Hypothalamus (tissue), 51 donors: ENCODE data around the gene FER.
"Not testable (repeated sequence)": the region's sequence is repeated elsewhere in the genome, so short reads cannot be mapped to it uniquely, and the experiment has no call there.

ENCODE experiments used
- DNase-seq, 51 donors: peaks; one replicate each; lab custom pipeline; 2025; lab: John Stamatoyannopoulos, UW

Gene FER

GRCh38 chr5:108946008-108946407, 198.3 kb downstream of the FER start:
- no peak for DNase-seq

- no peak for DNase-seq
Observed at GRCh38 chr5:108947164-108947563, 199.5 kb downstream of the FER start.

- no peak for DNase-seq
Observed at GRCh38 chr5:108950276-108950675, 202.6 kb downstream of the FER start.

GRCh38 chr5:108953940-108954339, 206.2 kb downstream of the FER start:
- no peak for DNase-seq

GRCh38 chr5:108957333-108957732, 209.6 kb downstream of the FER start:
- DNase-seq = no peak

GRCh38 chr5:108966910-108967309, 219.2 kb downstream of the FER start:
- no peak for DNase-seq

- no peak for DNase-seq
Observed at GRCh38 chr5:108974594-108974993, 226.9 kb downstream of the FER start.

GRCh38 chr5:108975697-108976096, 228.0 kb downstream of the FER start:
- no peak for DNase-seq

GRCh38 chr5:108983461-108984092, 235.9 kb downstream of the FER start:
- DNase-seq = no peak

- no peak for DNase-seq
Observed at GRCh38 chr5:108989761-108990392, 242.2 kb downstream of the FER start.

GRCh38 chr5:108992396-108993085, 244.8 kb downstream of the FER start:
- DNase-seq = not testable (repeated sequence)

GRCh38 chr5:108993440-108993839, 245.7 kb downstream of the FER start:
- not testable (repeated sequence) for DNase-seq

- DNase-seq = no peak
Observed at GRCh38 chr5:108997720-108998119, 250.0 kb downstream of the FER start.

- DNase-seq = no peak
Observed at GRCh38 chr5:108998216-108998615, 250.5 kb downstream of the FER start.

GRCh38 chr5:109003928-109004327, 256.2 kb downstream of the FER start:
- no peak for DNase-seq

GRCh38 chr5:109005297-109006009, 257.8 kb downstream of the FER start:
- DNase-seq = no peak

- DNase-seq = no peak
Observed at GRCh38 chr5:109006129-109006528, 258.4 kb downstream of the FER start.

- DNase-seq = no peak
Observed at GRCh38 chr5:109016300-109016699, 268.6 kb downstream of the FER start.

GRCh38 chr5:109022056-109022455, 274.4 kb downstream of the FER start:
- DNase-seq = no peak

GRCh38 chr5:109025729-109026128, 278.0 kb downstream of the FER start:
- DNase-seq = not testable (repeated sequence)

GRCh38 chr5:109027983-109028607, 280.4 kb downstream of the FER start:
- no peak for DNase-seq
